ENCODE measurements around the gene DGKQ. TPM values are rescaled to one million over a fixed set of nuclear protein-coding genes. Genes with fewer than 3 reads are reported as not detected.

DGKQ gene
- total and polyA plus RNA-seq, 2 of the 8 experiments (the other 6 are each of a cell fraction or from before 2014, with no cell fraction given), result 7.3 to 9.7 TPM

DNA sequence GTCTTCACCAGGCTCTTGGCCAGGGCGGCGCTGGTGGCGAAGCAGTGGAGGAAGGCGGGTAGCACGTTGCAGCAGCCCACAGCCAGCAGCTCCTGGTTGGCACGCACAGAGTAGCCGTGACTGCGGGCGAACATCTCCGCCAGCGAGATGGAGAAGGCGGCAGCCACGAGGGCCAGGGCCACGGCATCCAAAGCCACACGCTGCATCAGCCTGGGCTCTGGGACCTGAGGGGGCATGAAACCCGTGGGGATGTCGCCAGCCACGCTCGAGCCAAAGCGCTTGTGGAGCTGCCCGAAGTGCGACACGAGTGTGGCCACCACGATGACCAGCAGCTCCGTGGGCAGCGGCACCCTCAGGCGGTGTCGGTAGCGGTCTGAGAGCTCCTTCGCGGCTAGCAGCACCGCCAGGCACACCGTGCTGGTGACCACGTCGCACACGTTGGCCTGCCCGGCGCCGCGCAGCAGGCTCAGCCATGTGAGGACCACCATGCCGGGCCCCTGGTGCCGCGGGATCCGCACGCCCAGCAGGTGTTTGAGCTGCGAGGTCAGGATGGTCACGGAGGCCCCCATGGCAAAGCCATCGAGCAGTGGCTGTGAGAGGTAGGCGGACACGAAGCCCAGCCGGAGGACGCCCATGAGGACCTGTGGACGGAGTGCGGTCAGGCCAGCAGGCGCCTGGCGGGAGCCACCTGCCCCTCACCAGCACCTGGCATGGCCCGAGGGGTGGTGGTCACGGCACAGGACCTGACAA lies 16.5 kb upstream of the DGKQ start (continued):
- TF ChIP-seq CHD7 (IDR thresholded peaks at IDR 0.05; ENCODE audit: insufficient replicate concordance, low read length), result no peak
- TF ChIP-seq SP1 (IDR thresholded peaks at IDR 0.05; ENCODE audit: low read depth, low read length), result no peak
- TF ChIP-seq RAD21 (IDR thresholded peaks at IDR 0.05 in 1 of 2, conservative IDR thresholded peaks at IDR 0.05 in 1 of 2; ENCODE audit: low read depth in 2 of 2, low read length in 2 of 2), result no peak
- no peak for TF ChIP-seq CBX8 (IDR thresholded peaks at IDR 0.05; ENCODE audit: borderline replicate concordance, low read depth, low read length)
- TF ChIP-seq BRCA1 (IDR thresholded peaks at IDR 0.05; ENCODE audit: low read depth, low read length), result no peak
- TF ChIP-seq POU5F1 (IDR thresholded peaks at IDR 0.05; ENCODE audit: low read depth, low read length), result no peak
- TF ChIP-seq HDAC6 (IDR thresholded peaks at IDR 0.05; ENCODE audit: low read depth, low read length), result no peak

Measured in H1 (cell line).